Measurements from ENCODE around the gene LINC01488.

- TF ChIP-seq CTCF (IDR thresholded peaks at IDR 0.05) (no peak), POLR2A (IDR thresholded peaks at IDR 0.05) (no peak)
These were observed 6.2 kb upstream of the LINC01488 start for GRCh38 chr11:69475141-69475865.

Measured in Peyer's patch (tissue), 4 donors.